Muscle of leg (tissue), 11 donors: ENCODE measurements around the gene MYO18A. TPM values are rescaled to one million over a fixed set of nuclear protein-coding genes. Genes with fewer than 3 reads are reported as not detected.

Experiments used
- DNase-seq: peaks from one replicate; pipeline ENCODE4 v3.0.0; 2013
- H3K27ac ChIP-seq: one replicate; pipeline ENCODE4 v1.5.1; 2013; ENCODE audit warnings: mild to moderate bottlenecking, low read length, control low read depth
- H3K27me3 ChIP-seq: one replicate; pipeline ENCODE4 v1.6.1; 2013; ENCODE audit warnings: low read length; ENCODE audit not compliant: control insufficient read depth, insufficient read depth
- H3K36me3 ChIP-seq: one replicate; pipeline ENCODE4 v1.6.1; 2013; ENCODE audit warnings: low read length; ENCODE audit not compliant: control insufficient read depth, insufficient read depth
- H3K4me1 ChIP-seq: one replicate; pipeline ENCODE4 v1.6.1; 2013; ENCODE audit warnings: low read length; ENCODE audit not compliant: control insufficient read depth, insufficient read depth
- H3K4me3 ChIP-seq: one replicate; pipeline ENCODE4 v1.5.1; 2013; ENCODE audit warnings: low read length, control low read depth
- H3K9me3 ChIP-seq: replicated peaks from 2 replicates; pipeline ENCODE4 v1.6.1; 2013; ENCODE audit warnings: low read depth, low read length; ENCODE audit not compliant: control insufficient read depth
- WGBS: methylation state at CpG from one replicate; pipeline ENCODE4 v1.1.5; 2013; ENCODE audit warnings: missing lambda C conversion rate; ENCODE audit not compliant: insufficient coverage; 5-methylcytosine and 5-hydroxymethylcytosine counted together
- polyA plus RNA-seq, 8 donors: library from polyadenylated mRNA; unstranded; fragments of 120-200 nt; gene quantifications; one replicate each; pipeline versions ENCODE4 v1.2.1 to v1.2.3, GENCODE V29; 2013; ENCODE audit warnings: inconsistent platforms in 1 of 8, low replicate concordance in 1 of 8; ENCODE audit not compliant: insufficient read length in 8 of 8, insufficient read depth in 1 of 8
- total RNA-seq: library from RNA; stranded (reverse); fragments of 120-200 nt; gene quantifications from one replicate; pipeline ENCODE4 v1.2.4, GENCODE V29; 2013

The MYO18A gene
- total and polyA plus RNA-seq, 9 donors: 157 to 309 (median 205) TPM

GRCh38 chr17:29060475-29060874, 119.7 kb downstream of the MYO18A start:
- DNase-seq: no peak
- whole genome bisulfite sequencing: 38% methylated on average over 6 of the region's 6 CpGs

DNA sequence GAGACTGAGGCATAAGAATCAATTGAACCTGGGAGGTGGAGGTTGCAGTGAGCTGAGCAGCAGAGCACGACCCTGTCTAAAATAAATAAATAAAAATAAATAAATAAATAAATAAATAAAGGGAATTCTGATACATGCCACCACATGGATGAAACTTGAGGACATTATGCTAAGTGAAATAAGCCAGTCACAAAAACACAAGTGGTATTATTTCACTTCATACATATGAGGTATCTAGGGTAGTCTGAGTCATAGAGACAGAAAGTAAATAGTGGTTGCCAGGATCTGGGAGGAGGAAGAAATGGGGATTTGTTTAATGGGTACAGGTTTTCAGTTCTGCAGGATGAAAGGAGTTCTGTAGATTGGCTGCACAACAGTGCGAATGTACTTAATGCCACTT, 120.9 kb downstream of the MYO18A start:
- 60% methylated on average over 1 of the region's 2 CpGs for WGBS

More at GRCh38 chr17:29060475-29060874, 119.7 kb downstream of the MYO18A start:
- Histone ChIP-seq H3K9me3 (no peaks in the 10 kb centered on the region), H3K4me1 (peaks cover 13% of the 10 kb centered on the region), H3K27ac (peak overlapping the region; percentile 7), H3K36me3 (no peaks in the 10 kb centered on the region), H3K4me3 (no peak overlapping the region), H3K27me3 (peaks cover 20% of the 10 kb centered on the region)

DNA sequence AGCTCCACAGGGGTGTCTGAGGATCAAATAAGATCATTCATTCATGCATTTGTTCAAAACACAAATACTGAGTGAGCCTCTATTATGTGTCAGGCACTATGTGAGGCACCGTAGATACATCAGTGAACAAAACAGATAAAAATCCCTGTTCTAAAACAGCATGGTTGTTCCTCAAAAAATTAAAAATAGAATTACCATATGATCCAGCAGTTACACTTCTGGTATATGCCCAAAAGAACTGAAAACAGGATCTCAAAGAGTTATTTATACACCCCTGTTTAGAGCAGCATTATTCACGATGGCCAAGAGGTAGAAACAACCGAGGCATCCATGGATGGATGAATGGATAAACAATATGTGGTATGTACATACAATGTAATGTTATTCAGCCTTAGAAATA, 121.8 kb downstream of the MYO18A start:
- Histone ChIP-seq H3K36me3 (no peaks in the 10 kb centered on the region), H3K4me1 (peaks cover 10% of the 10 kb centered on the region), H3K4me3 (no peak overlapping the region), H3K9me3 (no peaks in the 10 kb centered on the region), H3K27ac (no peak overlapping the region), H3K27me3 (peaks cover 18% of the 10 kb centered on the region)
- DNase-seq: no peak
- WGBS: no CpG with 5 or more reads among the region's 3 CpGs

More for the DNA sequence above, 120.9 kb downstream of the MYO18A start:
- Histone ChIP-seq H3K4me1 (peaks cover 10% of the 10 kb centered on the region), H3K27me3 (peaks cover 17% of the 10 kb centered on the region), H3K36me3 (no peaks in the 10 kb centered on the region), H3K27ac (no peak overlapping the region), H3K4me3 (no peak overlapping the region), H3K9me3 (no peaks in the 10 kb centered on the region)
- DNase-seq: no peak

DNA sequence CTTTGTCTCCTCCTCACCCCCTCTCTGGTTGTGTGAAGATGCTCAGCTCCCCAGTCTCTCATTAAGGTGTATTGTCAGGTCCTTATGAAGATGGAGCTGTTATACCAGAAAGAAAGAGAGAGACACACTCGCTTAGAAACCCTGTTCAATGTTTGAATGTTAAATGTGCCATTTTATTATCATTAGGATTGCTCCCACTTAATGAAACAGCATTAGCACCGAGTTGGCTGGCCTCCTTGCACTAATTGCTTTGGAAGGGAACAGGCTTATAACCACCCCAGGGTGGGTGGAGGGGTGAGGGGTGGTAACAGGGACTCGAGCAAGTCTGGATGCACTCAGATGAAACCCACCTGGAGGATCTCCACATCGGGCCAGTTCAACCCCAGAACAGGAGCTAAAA, 122.8 kb downstream of the MYO18A start:
- Histone ChIP-seq H3K36me3 (no peaks in the 10 kb centered on the region), H3K4me3 (no peak overlapping the region), H3K4me1 (peaks cover 10% of the 10 kb centered on the region), H3K27me3 (peaks cover 24% of the 10 kb centered on the region), H3K27ac (no peak overlapping the region), H3K9me3 (no peaks in the 10 kb centered on the region)
- no peak for DNase-seq
- WGBS: 67% methylated on average over 2 of the region's 4 CpGs

DNA sequence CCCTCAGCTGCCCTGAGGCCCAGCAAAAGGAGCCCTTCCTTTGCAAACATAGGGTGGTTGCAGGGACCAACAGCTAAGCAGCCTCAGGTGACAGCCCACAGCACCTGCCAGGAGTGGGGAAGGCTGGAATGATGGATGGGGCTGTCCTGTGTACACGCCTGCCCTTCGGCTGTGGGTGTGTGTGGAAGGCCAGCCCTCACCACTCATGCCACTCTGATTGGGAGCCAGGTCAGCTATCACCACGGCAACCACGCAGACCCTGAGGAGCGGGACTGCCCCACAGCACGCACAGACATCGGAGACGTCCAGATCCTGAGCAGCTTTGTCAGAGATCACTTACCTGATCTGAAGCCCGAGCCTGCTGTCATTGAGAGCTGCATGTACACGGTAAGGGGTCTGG, 125.4 kb downstream of the MYO18A start:
- Histone ChIP-seq H3K4me3 (no peak overlapping the region), H3K27me3 (peaks cover 30% of the 10 kb centered on the region), H3K36me3 (no peaks in the 10 kb centered on the region), H3K4me1 (no peaks in the 10 kb centered on the region), H3K27ac (no peak overlapping the region), H3K9me3 (no peaks in the 10 kb centered on the region)
- DNase-seq: no peak
- 14% methylated on average over 2 of the region's 10 CpGs for WGBS

DNA sequence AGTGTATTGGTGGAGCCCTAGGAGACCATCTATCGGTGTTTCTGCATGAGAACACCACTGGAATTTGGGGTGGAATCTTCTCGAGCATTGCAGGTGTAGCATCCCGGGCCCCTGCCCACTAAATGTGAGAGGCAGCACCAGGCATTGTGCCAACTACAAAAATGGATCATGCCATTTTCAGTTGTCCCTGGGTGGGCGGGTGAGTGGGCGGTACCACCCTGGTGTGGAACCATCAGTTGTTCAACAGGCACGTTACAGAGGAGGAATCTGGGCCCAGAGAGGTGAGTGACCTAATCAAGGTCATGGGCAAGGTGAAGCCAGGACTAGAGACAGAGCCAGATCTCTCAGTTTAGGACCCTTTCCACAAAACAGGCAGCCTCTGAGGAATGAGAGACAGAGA, 128.5 kb downstream of the MYO18A start:
- no peak overlapping the region for H3K4me3 ChIP-seq
- H3K4me1 ChIP-seq: peaks cover 17% of the 10 kb centered on the region
- 84% methylated on average over 6 of the region's 6 CpGs for WGBS
- no peaks in the 10 kb centered on the region for H3K36me3 ChIP-seq
- no peak overlapping the region for H3K27ac ChIP-seq
- peaks cover 35% of the 10 kb centered on the region for H3K27me3 ChIP-seq
- DNase-seq: no peak
- no peaks in the 10 kb centered on the region for H3K9me3 ChIP-seq

GRCh38 chr17:29051194-29051593, 129.0 kb downstream of the MYO18A start:
- Histone ChIP-seq H3K36me3 (no peaks in the 10 kb centered on the region), H3K4me1 (peaks cover 17% of the 10 kb centered on the region), H3K27ac (no peak overlapping the region), H3K27me3 (peaks cover 32% of the 10 kb centered on the region), H3K9me3 (no peaks in the 10 kb centered on the region), H3K4me3 (no peak overlapping the region)
- DNase-seq: no peak
- no CpG with 5 or more reads among the region's 12 CpGs for WGBS

DNA sequence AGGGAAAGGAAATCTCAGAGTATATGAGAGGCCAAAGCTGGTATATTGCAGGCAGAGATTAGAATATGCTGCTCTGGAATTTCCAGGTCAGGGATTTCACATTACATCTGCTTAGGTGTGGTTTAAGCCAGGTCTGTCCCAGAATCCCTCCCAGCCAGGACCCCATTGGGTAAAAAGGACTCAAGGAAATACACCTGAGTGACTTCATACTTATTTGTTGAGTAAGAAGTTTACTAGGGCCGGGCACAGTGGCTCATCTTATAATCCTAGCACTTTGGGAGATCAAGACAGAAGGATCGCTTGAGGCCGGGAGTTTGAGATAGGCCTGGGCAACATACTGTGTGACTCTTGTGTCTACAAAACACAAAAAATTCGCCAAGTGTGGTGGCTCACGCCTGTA, 130.0 kb downstream of the MYO18A start:
- WGBS: 94% methylated on average over 3 of the region's 5 CpGs
- H3K36me3 ChIP-seq: no peaks in the 10 kb centered on the region
- peaks cover 17% of the 10 kb centered on the region for H3K4me1 ChIP-seq
- no peak overlapping the region for H3K4me3 ChIP-seq
- no peak overlapping the region for H3K27ac ChIP-seq
- DNase-seq: no peak
- no peaks in the 10 kb centered on the region for H3K9me3 ChIP-seq
- H3K27me3 ChIP-seq: peaks cover 27% of the 10 kb centered on the region

- H3K4me1 ChIP-seq: peaks cover 17% of the 10 kb centered on the region
- no peak overlapping the region for H3K4me3 ChIP-seq
- H3K9me3 ChIP-seq: no peaks in the 10 kb centered on the region
- no peak overlapping the region for H3K27ac ChIP-seq
- H3K27me3 ChIP-seq: peaks cover 27% of the 10 kb centered on the region
- DNase-seq: peak; percentile 58
- H3K36me3 ChIP-seq: no peaks in the 10 kb centered on the region
- whole genome bisulfite sequencing: 25% methylated on average over 4 of the region's 11 CpGs
Measured at GRCh38 chr17:29049541-29050145, 130.6 kb downstream of the MYO18A start.

GRCh38 chr17:29048440-29049368, 131.5 kb downstream of the MYO18A start:
- WGBS: 22% methylated on average over 3 of the region's 10 CpGs

More at GRCh38 chr17:29048440-29049368, 131.5 kb downstream of the MYO18A start:
- H3K4me3 ChIP-seq: no peak overlapping the region
- H3K36me3 ChIP-seq: no peaks in the 10 kb centered on the region
- H3K4me1 ChIP-seq: peaks cover 18% of the 10 kb centered on the region
- H3K27ac ChIP-seq: no peak overlapping the region
- peaks cover 24% of the 10 kb centered on the region for H3K27me3 ChIP-seq
- peak; percentile 66 for DNase-seq
- H3K9me3 ChIP-seq: no peaks in the 10 kb centered on the region
